SK-N-MC (cell line): ENCODE measurements around the gene ABHD12.

ENCODE experiments used
- EZH2 ChIP-seq: fragments of 200-600 bp; sonication (generic); IDR thresholded peaks from one replicate; pipeline ENCODE4 v1.6.1; 2017; ENCODE audit warnings: antibody characterized with exemption
- FOXP2 ChIP-seq: optimal IDR thresholded peaks from 2 replicates; pipeline ENCODE3; 2011; ENCODE audit warnings: mild to moderate bottlenecking, moderate library complexity; ENCODE audit not compliant: insufficient read depth; ENCODE audit errors: extremely low read length, control extremely low read depth
- POLR2AphosphoS5 ChIP-seq: IDR thresholded peaks from 2 replicates; pipeline ENCODE4 v1.6.1; 2012; ENCODE audit warnings: mild to moderate bottlenecking, low read depth, low read length, borderline replicate concordance

DNA sequence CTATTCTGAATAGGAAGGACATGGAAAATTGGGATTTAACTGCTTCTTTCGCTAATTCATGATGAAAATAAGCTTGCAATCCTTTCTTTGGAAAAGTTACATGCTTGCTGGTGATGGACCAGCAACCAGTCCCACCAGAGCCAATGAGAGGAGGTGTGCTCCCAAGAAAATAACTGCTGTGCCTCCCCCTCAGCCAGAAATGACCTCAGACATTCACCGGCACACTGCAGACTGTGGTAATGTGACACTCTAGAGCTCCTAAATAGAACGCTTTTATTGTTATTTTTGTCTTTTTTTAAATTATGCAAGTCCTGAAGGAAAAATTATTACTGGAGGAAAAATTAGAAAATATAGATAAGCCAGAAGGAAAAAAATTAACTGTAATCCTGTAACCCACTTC, 140.1 kb downstream of the ABHD12 start:
- TF ChIP-seq POLR2AphosphoS5 (no peak), EZH2 (no peak), FOXP2 (no peak)
